Activated T-cell treated with anti-CD3 and anti-CD28 coated beads, Interleukin-2, amount 50 U/mL, for 1 hour (primary cell): ENCODE results near the gene ABCC1.
A peak's percentile ranks its signal among the peaks of the same experiment; 100 is the strongest.

ENCODE experiments used
- DNase-seq: peaks from one replicate; pipeline ENCODE4 v3.0.0-alpha.2; 2020

Gene ABCC1

GRCh38 chr16:16025214-16025968 is 76.0 kb downstream of the ABCC1 start:
- peak; percentile 52 for DNase-seq

- DNase-seq = no peak
These were observed 78.4 kb downstream of the ABCC1 start for GRCh38 chr16:16027728-16028310.

GRCh38 chr16:16028311-16028999 is 79.0 kb downstream of the ABCC1 start:
- DNase-seq = no peak

- no peak for DNase-seq
These were observed 80.1 kb downstream of the ABCC1 start for GRCh38 chr16:16029431-16030011.

GRCh38 chr16:16030449-16030848 is 81.0 kb downstream of the ABCC1 start:
- no peak for DNase-seq

- no peak for DNase-seq
These were observed 82.0 kb downstream of the ABCC1 start for GRCh38 chr16:16031401-16031800.

- DNase-seq = no peak
These were observed 83.0 kb downstream of the ABCC1 start for GRCh38 chr16:16032271-16032979.

GRCh38 chr16:16033208-16033717 is 83.8 kb downstream of the ABCC1 start:
- DNase-seq = no peak

GRCh38 chr16:16036359-16036792 is 87.0 kb downstream of the ABCC1 start:
- no peak for DNase-seq

GRCh38 chr16:16037521-16037920 is 88.1 kb downstream of the ABCC1 start:
- DNase-seq = no peak

- no peak for DNase-seq
These were observed 88.6 kb downstream of the ABCC1 start for GRCh38 chr16:16037970-16038369.

- no peak for DNase-seq
These were observed 89.5 kb downstream of the ABCC1 start for GRCh38 chr16:16038950-16039349.

- DNase-seq = no peak
These were observed 91.9 kb downstream of the ABCC1 start for GRCh38 chr16:16041196-16041892.

GRCh38 chr16:16042076-16042475 is 92.7 kb downstream of the ABCC1 start:
- DNase-seq = no peak

GRCh38 chr16:16045296-16045695 is 95.9 kb downstream of the ABCC1 start:
- no peak for DNase-seq

- peak; percentile 32 for DNase-seq
These were observed 96.5 kb downstream of the ABCC1 start for GRCh38 chr16:16045879-16046278.

- DNase-seq = no peak
These were observed 98.3 kb downstream of the ABCC1 start for GRCh38 chr16:16047761-16048160.

- no peak for DNase-seq
These were observed 99.6 kb downstream of the ABCC1 start for GRCh38 chr16:16048904-16049582.

- no peak for DNase-seq
These were observed 100.7 kb downstream of the ABCC1 start for GRCh38 chr16:16050106-16050505.

GRCh38 chr16:16051132-16051531 is 101.7 kb downstream of the ABCC1 start:
- no peak for DNase-seq

GRCh38 chr16:16052916-16053315 is 103.5 kb downstream of the ABCC1 start:
- no peak for DNase-seq

GRCh38 chr16:16057102-16057501 is 107.7 kb downstream of the ABCC1 start:
- no peak for DNase-seq
